HepG2 (cell line): ENCODE measurements around the gene LRTM2. TPM values are rescaled to one million over a fixed set of nuclear protein-coding genes. Genes with fewer than 3 reads are reported as not detected.

ENCODE experiments used
- ATAC-seq: fragments of 200-7000 bp; cut with Tn5 transposase; 3 replicates; pipeline ENCODE4 v1.9.1; 2020; ENCODE audit warnings: mild to moderate bottlenecking, moderate library complexity
- BruUV-seq: library from RNA; stranded (reverse); fragments of 400-500 nt; replicated peaks from 2 replicates; lab custom pipeline; 2021; lab: Mats Ljungman, UMichigan
- CTCF ChIA-PET: fragments of 300-600 bp; formaldehyde crosslinking; extraction: SDS; loops from one replicate; lab custom pipeline; 2021; ENCODE audit warnings: low total read pairs, inconsistent platforms, low intra/inter-chr PET ratio; lab: Yijun Ruan, JAX
- POLR2A ChIA-PET: fragments of 350-600 bp; sonication (Branson Sonifier 250); formaldehyde crosslinking; loops from one replicate; lab custom pipeline; 2020; ENCODE audit warnings: antibody characterized with exemption, inconsistent platforms; lab: Yijun Ruan, JAX
- DNase-seq: peaks from one replicate; pipeline ENCODE4 v3.0.0-alpha.2; 2015; ENCODE audit warnings: low spot score
- FAIRE-seq: peaks from 3 replicates; lab custom pipeline; 2011; peaks lifted over from hg19 to GRCh38; lab: Jason Lieb, UNC
- H2AFZ ChIP-seq: one replicate; pipeline ENCODE4 v1.6.1; 2011; ENCODE audit warnings: low read length, inconsistent platforms
- H3K27ac ChIP-seq: fragments of 300-600 bp; 3 replicates; pipeline ENCODE4 v1.8.0; 2011; ENCODE audit warnings: mixed run types, mild to moderate bottlenecking, mixed read lengths, low read length, inconsistent platforms; ENCODE audit not compliant: insufficient read depth; ENCODE audit errors: extremely low read length
- H3K27me3 ChIP-seq, 2 experiments: fragments of 200-600 bp in 1 of 2; 2 replicates in 1 of 2; 3 replicates in 1 of 2; pipeline versions ENCODE4 v1.6.0 to v1.8.0; 2011; ENCODE audit warnings: low read length in 2 of 2, mild to moderate bottlenecking in 2 of 2, moderate library complexity in 2 of 2, inconsistent platforms in 1 of 2; ENCODE audit not compliant: insufficient read depth in 2 of 2, control insufficient read depth in 1 of 2
- H3K36me3 ChIP-seq, 2 experiments: fragments of 200-600 bp in 1 of 2; replicated peaks in 1 of 2; 2 replicates in 1 of 2; 3 replicates in 1 of 2; pipeline versions ENCODE4 v1.5.1 to v1.8.0; 2011; ENCODE audit warnings: low read length in 2 of 2, inconsistent platforms in 1 of 2; ENCODE audit not compliant: insufficient read depth in 2 of 2, control insufficient read depth in 1 of 2
- H3K4me1 ChIP-seq: 2 replicates; pipeline ENCODE4 v1.5.1; 2012; ENCODE audit warnings: low read length, inconsistent platforms; ENCODE audit not compliant: insufficient read depth
- H3K4me2 ChIP-seq: 2 replicates; pipeline ENCODE4 v1.6.0; 2011; ENCODE audit warnings: low read depth, low read length, inconsistent platforms
- H3K4me3 ChIP-seq, 3 experiments: fragments of 200-600 bp in 1 of 3; sonication (generic), shearing (Covaris generic) in 1 of 3; replicated peaks in 1 of 3; 2 replicates each; pipeline ENCODE4 v1.5.1; 2011 to 2016; ENCODE audit warnings: low read length in 3 of 3, inconsistent platforms in 2 of 3, low read depth in 2 of 3, mild to moderate bottlenecking in 2 of 3, control low read depth in 1 of 3, mixed read lengths in 1 of 3; ENCODE audit not compliant: insufficient read depth in 1 of 3
- H3K79me2 ChIP-seq: one replicate; pipeline ENCODE4 v1.6.1; 2011; ENCODE audit warnings: low read length, inconsistent platforms; ENCODE audit not compliant: insufficient read depth
- H3K9ac ChIP-seq: 2 replicates; pipeline ENCODE4 v1.6.0; 2011; ENCODE audit warnings: mild to moderate bottlenecking, low read depth, low read length, inconsistent platforms; ENCODE audit not compliant: insufficient read depth
- H3K9me3 ChIP-seq: 2 replicates; pipeline ENCODE4 v1.5.1; 2012; ENCODE audit warnings: mild to moderate bottlenecking, low read length
- H4K20me1 ChIP-seq: 2 replicates; pipeline ENCODE4 v1.6.0; 2011; ENCODE audit warnings: inconsistent platforms, mild to moderate bottlenecking, low read length, moderate library complexity; ENCODE audit not compliant: insufficient read depth
- FOSL1 ChIP-seq: sonication (generic); formaldehyde crosslinking; IDR thresholded peaks from 2 replicates; pipeline ENCODE4 v1.9.0; 2021; ENCODE audit warnings: missing genetic modification reagents, borderline replicate concordance
- MAF1 ChIP-seq: sonication (generic); formaldehyde crosslinking; IDR thresholded peaks from 2 replicates; pipeline ENCODE4 v1.5.0; 2020; ENCODE audit warnings: missing genetic modification reagents, borderline replicate concordance
- PTBP1 ChIP-seq: fragments of 200-400 bp; formaldehyde crosslinking; IDR thresholded peaks from 2 replicates; pipeline ENCODE4 v1.6.1; 2018; ENCODE audit warnings: low read length, low read depth; ENCODE audit not compliant: poor library complexity, severe bottlenecking
- WGBS: methylation state at CpG from one replicate; pipeline ENCODE4 v1.1.6; 2017; ENCODE audit warnings: low lambda C conversion rate; 5-methylcytosine and 5-hydroxymethylcytosine counted together
- in situ Hi-C: cut with HindIII; loops from 2 replicates; pipeline ENCODE4 v1.10.0; 2017; ENCODE audit warnings: low pct_unique_long_range_greater_than_20kb; ENCODE audit not compliant: extremely low pct_ligation_motif_present
- intact Hi-C: fragments of 100-400 bp; cut with micrococcal nuclease; formaldehyde crosslinking; loops from one replicate; pipeline ENCODE4 v1.10.0; 2022; ENCODE audit not compliant: unreplicated experiment
- polyA plus RNA-seq, 8 experiments: library from polyadenylated mRNA; depleted of rRNA in 3 of 8; stranded (reverse) in 7 of 8; unstranded in 1 of 8; fragments of >200 nt; fragmentation: Illumina TruSeq in 4 of 8; extraction: Trizol in 4 of 8; gene quantifications; 2 replicates each; pipeline versions ENCODE4 v1.2.1 to v1.2.3, GENCODE V29; 2011 to 2016; ENCODE audit warnings: low read depth in 4 of 8, missing spikeins in 1 of 8, mixed read lengths in 1 of 8; ENCODE audit not compliant: insufficient read depth in 1 of 8
- total RNA-seq, 5 experiments: library from RNA; depleted of rRNA; stranded (reverse); fragments of >200 nt; fragmentation: Illumina TruSeq; extraction: Trizol; gene quantifications; 2 replicates each; pipeline ENCODE4 v1.2.3, GENCODE V29; 2016; ENCODE audit warnings: low read depth in 1 of 5
- TF ChIP-seq, protein P1 (sequence below): sonication (generic); formaldehyde crosslinking; IDR thresholded peaks from 2 replicates; pipeline ENCODE4 v1.5.1; 2020; ENCODE audit warnings: mild to moderate bottlenecking, missing genetic modification reagents, moderate library complexity

The LRTM2 gene
- total and polyA plus RNA-seq, 2 of the 13 experiments (the other 11 are each of a cell fraction or from before 2014, with no cell fraction given), result 0.09 TPM; not detected in 1

DNA sequence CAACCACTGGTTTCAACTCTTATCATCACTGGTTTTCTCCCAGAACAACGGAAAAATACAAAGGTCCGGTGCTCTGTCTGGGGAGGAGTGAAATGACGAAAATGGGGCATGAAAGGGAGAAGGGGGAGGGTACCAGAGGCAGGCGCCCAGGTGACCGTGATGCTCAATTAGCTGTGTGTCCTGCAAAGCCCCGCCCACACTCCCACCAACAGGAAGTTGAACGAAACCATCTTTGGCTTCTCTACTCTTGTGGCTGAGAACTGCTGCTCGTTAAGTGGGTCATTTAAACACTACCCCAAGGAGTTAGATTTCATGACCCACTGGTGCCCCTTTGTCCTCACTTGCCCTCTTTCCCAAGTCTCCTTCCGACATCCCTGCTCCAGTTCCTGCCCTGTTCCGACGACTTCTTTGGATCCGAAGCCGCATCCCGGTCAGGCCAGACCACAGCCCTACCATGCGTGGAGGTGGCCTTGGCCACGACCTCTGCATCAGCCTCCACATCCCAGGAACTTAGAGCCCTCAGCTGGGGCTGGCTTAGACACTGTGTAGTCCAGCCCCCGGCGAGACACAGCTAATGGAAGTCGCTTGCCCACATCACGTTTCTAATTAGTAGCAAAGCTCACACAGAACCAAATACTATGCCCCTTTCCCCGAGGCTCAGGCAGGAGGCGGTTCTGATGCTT, 11.4 kb upstream of the LRTM2 start:
- H3K4me3 ChIP-seq, result no peak overlapping the region
- DNase-seq (no peak), ATAC-seq (no peak), FAIRE-seq (no peak)
- H3K27ac ChIP-seq, result no peak overlapping the region
- in situ Hi-C loops, result loop anchor here (10.0 kb wide), 1 partner anchor 226 kb away; no protein-coding TSS in a partner anchor
- TF ChIP-seq FOSL1 (no peak), PTBP1 (peak; percentile 48), MAF1 (CRISPR knock-in tag) (no peak)
- TF ChIP-seq, protein P1, sequence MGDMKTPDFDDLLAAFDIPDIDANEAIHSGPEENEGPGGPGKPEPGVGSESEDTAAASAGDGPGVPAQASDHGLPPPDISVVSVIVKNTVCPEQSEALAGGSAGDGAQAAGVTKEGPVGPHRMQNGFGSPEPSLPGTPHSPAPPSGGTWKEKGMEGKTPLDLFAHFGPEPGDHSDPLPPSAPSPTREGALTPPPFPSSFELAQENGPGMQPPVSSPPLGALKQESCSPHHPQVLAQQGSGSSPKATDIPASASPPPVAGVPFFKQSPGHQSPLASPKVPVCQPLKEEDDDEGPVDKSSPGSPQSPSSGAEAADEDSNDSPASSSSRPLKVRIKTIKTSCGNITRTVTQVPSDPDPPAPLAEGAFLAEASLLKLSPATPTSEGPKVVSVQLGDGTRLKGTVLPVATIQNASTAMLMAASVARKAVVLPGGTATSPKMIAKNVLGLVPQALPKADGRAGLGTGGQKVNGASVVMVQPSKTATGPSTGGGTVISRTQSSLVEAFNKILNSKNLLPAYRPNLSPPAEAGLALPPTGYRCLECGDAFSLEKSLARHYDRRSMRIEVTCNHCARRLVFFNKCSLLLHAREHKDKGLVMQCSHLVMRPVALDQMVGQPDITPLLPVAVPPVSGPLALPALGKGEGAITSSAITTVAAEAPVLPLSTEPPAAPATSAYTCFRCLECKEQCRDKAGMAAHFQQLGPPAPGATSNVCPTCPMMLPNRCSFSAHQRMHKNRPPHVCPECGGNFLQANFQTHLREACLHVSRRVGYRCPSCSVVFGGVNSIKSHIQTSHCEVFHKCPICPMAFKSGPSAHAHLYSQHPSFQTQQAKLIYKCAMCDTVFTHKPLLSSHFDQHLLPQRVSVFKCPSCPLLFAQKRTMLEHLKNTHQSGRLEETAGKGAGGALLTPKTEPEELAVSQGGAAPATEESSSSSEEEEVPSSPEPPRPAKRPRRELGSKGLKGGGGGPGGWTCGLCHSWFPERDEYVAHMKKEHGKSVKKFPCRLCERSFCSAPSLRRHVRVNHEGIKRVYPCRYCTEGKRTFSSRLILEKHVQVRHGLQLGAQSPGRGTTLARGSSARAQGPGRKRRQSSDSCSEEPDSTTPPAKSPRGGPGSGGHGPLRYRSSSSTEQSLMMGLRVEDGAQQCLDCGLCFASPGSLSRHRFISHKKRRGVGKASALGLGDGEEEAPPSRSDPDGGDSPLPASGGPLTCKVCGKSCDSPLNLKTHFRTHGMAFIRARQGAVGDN (CRISPR knock-in tag), result 0 out of 2 replicates have a peak, but pooled peaks have one; percentile 10
- H3K9ac ChIP-seq, result no peak overlapping the region
- ChIA-PET CTCF (no interaction called here), POLR2A (no interaction called here)
- H3K4me1 ChIP-seq, result peaks cover 91% of the 10 kb centered on the region
- WGBS, result 96% methylated on average over 22 of the region's 22 CpGs
- no peaks in the 10 kb centered on the region for H3K27me3 ChIP-seq
- H3K79me2 ChIP-seq, result peaks cover 4% of the 10 kb centered on the region
- H3K4me2 ChIP-seq, result no peak overlapping the region
- no peak overlapping the region for H2AFZ ChIP-seq
- no peaks in the 10 kb centered on the region for H3K36me3 ChIP-seq
- no peaks in the 10 kb centered on the region for H4K20me1 ChIP-seq
- BruUV-seq, result no TSS peak
- H3K9me3 ChIP-seq, result no peaks in the 10 kb centered on the region
- intact Hi-C loops, result no loop called here
